Measurements from ENCODE around the gene DCLK1.

DNA sequence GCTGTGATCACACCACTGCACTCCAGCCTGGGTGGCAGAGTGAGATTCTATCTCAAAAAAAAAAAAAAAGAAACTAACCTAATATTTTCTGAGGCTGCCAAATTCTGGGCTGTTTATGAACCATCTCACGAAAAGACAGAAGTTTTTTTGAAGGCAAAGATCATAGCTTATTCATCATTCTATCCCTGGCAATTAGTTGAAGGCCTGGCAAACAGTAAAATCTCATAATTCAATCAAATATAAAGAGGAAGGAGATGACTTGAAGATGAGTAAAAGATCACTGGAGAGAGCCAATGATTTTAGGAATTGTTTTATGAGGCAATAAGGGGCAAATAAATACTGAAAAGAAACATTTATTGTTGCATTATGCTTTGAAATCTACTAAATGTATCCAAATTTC is 216.5 kb downstream of the DCLK1 start:
- TF ChIP-seq, protein P1, sequence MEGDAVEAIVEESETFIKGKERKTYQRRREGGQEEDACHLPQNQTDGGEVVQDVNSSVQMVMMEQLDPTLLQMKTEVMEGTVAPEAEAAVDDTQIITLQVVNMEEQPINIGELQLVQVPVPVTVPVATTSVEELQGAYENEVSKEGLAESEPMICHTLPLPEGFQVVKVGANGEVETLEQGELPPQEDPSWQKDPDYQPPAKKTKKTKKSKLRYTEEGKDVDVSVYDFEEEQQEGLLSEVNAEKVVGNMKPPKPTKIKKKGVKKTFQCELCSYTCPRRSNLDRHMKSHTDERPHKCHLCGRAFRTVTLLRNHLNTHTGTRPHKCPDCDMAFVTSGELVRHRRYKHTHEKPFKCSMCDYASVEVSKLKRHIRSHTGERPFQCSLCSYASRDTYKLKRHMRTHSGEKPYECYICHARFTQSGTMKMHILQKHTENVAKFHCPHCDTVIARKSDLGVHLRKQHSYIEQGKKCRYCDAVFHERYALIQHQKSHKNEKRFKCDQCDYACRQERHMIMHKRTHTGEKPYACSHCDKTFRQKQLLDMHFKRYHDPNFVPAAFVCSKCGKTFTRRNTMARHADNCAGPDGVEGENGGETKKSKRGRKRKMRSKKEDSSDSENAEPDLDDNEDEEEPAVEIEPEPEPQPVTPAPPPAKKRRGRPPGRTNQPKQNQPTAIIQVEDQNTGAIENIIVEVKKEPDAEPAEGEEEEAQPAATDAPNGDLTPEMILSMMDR (IDR thresholded peaks at IDR 0.05) = no peak
- no peak for TF ChIP-seq EZH2 (IDR thresholded peaks at IDR 0.05)
